HG02798 (cell line): Measurements from ENCODE around the gene TMEM132A.

Experiments
- ATAC-seq: cut with Tn5 transposase; IDR thresholded peaks from one replicate; pipeline ENCODE4 v1.9.1; 2021; ENCODE audit warnings: mild to moderate bottlenecking; ENCODE audit not compliant: unreplicated experiment, poor library complexity

Gene TMEM132A

DNA sequence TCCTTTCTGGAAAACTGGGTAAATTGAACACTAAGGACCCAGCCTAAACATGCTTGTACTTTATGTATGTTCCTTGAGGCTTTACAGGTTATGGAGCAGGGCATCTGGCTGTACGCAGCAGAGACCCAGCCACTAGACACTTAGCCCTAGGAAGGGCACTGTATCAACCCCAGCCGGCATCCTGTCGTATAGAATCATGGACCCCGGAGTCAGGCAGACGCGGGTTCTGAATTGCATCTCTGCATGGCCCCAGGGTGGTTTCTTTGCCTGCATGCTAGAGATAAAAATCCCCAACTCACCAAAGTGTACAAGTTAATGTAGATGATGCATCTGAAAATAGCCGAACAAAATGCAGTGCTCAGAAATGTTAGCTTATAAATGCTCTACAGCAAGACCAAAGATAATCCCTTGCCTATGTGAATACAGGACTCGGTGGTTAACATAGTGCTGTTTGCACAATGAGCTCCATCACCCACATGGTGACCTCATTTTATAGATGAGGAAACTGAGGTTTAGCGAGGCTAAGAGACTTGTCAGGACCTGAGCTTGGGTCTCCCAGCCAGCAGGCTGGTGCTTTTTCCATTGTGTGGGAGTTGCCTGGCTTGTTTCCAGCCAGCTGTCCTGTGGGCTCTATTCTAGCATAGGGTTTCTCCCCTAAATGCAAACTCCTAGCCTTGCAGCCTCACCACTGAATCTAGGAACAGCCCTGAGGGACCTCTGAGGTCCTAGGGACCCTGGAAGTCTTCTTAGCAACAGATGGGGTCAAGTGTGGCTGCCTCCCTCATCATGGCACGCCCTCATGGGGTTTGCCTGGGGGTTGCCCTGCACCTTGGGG lies 54.5 kb downstream of the TMEM132A start:
- peak; percentile 60 for ATAC-seq

DNA sequence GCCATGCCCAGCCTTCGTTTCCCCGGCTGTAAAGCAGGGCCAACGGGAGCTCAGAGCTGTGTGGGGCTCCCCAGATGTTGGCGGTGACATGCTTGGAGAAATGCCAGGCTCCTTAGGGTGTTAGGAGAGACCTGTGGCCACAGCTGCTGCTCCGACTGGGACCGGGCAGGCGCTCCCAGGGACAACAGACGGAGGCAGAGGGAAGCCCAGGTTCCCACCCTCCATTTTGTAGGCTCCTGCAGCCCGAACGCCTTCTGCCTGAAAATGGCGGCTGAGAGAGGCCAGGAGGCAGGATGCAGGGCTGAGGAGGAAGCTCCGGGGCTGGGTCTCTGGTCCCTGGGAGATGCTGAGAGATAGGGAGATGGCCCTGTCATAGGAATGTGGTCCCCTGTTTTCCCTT lies 57.3 kb downstream of the TMEM132A start:
- no peak for ATAC-seq

DNA sequence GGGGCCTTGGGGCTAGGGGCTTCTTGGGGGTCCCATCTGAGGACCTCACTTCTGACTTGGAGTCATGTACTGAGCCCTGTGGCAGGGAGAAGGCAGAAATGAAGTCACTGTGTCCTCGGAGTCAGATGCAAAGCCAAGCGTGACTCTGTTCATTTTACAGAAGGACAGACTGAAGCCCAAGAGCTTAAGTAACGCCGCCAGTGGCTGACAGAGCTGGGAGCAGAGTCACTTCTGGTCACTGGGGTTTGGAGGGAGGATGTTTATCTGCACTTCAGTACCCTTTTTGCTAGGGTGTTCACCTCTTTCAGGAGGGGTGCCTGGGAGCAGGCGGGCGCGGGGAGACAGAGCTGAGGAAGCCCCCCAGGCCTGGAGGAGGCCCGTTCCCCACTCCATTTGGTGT lies 57.9 kb downstream of the TMEM132A start:
- no peak for ATAC-seq

DNA sequence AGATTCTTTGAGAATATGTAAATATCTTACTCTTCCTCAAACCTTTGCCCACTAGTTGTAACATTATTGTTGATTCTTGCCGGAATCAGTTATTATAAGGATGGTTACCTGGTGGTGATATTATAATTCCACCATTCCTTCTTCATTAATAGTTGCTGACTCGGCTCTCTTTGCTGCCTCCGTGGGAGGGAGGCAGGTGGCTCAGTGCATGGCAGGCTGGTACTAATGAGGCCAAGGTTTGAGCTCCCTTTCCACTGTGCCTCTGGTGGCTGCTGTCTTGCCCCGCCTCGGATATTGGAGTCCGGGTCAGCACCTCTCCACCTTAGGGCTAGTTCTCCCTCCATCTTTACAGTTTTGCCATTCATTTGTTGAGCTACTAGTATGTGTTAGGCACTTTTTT lies 59.9 kb downstream of the TMEM132A start:
- ATAC-seq = no peak

DNA sequence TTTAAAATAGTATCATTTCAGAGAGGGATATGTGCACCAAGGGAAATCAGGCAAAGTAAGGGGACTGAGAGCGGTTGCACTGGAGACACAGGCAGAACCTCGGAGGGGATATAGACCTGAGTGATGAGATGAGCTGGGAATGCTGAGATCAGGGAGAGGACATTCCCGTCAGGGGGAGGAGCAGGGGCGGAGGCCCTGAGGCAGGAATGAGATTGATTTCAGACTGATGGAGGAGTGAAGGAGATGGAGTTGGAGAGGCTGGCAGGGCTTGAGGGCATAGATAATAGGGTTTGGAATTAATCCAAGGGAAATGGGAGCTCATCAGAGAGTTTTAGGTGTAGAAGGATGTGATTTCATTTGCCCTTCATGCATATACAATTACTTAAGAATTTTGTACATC lies 60.4 kb downstream of the TMEM132A start:
- ATAC-seq = no peak

DNA sequence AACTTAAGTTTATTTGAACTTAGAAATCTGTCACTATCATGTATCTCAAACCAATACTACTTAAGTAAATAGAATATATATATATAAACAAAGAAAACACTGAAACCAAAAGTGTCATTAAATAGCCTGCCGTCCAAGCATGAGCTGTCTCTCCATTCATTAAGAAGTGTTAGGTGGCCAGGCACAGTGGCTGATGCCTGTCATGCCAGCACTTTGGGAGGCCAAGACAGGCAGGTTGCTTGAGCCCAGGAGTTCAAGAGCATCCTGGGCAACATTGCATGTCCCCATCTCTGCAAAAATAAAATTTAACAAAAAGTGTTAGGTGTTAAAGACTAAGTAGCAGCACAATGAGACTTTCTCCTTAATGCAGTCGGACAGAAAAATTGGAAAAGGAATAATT lies 61.2 kb downstream of the TMEM132A start:
- no peak for ATAC-seq

DNA sequence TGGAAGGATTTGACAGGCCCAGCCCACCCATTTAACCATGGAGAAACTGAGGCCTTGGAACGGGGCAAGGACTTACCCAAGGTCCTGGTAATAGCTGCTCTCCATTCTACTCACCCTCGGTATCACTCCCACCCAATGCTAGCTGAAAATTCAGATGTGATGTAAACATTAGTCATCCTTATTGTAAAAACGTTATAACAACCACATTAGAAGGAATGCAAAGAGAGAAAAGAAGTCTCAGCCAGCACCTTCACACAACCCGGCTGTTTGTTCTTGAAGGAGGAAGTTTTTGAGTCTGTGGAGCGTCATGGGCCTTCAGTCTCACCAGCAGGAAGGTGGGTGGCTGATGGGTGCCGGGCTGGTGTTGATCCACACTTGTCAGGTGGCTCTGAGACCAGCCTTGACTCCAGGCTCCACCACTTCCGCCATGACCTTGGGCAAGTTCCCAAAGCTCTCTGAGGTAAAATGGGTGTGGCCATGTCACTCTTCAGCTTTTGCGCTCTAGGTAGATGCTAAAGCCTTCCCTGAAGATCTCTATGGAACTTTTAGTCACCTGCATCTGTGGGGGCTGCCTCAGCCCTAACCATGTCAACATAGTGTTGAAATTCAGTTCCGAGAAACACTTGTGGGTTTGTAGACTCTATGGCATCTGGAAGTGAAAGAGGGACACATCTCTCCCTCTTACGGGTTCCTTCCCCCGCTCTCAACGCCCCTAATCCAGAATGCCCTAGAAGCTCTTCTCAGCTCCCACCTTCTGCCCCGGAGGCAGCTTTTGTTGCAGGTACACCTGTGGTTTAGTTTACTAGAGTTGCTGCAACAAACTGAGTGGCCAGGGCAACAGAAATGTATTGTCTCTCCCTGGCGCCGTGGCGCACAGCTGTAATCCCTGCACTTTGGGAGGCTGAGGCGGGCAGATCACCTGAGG lies 62.0 kb downstream of the TMEM132A start:
- ATAC-seq = no peak
